ENCODE measurements around the gene ZNF750. TPM values are rescaled to one million over a fixed set of nuclear protein-coding genes. Genes with fewer than 3 reads are reported as not detected.

Gene ZNF750
- total RNA-seq, 1 donor from 2014 or later, result 0.34 TPM

DNA sequence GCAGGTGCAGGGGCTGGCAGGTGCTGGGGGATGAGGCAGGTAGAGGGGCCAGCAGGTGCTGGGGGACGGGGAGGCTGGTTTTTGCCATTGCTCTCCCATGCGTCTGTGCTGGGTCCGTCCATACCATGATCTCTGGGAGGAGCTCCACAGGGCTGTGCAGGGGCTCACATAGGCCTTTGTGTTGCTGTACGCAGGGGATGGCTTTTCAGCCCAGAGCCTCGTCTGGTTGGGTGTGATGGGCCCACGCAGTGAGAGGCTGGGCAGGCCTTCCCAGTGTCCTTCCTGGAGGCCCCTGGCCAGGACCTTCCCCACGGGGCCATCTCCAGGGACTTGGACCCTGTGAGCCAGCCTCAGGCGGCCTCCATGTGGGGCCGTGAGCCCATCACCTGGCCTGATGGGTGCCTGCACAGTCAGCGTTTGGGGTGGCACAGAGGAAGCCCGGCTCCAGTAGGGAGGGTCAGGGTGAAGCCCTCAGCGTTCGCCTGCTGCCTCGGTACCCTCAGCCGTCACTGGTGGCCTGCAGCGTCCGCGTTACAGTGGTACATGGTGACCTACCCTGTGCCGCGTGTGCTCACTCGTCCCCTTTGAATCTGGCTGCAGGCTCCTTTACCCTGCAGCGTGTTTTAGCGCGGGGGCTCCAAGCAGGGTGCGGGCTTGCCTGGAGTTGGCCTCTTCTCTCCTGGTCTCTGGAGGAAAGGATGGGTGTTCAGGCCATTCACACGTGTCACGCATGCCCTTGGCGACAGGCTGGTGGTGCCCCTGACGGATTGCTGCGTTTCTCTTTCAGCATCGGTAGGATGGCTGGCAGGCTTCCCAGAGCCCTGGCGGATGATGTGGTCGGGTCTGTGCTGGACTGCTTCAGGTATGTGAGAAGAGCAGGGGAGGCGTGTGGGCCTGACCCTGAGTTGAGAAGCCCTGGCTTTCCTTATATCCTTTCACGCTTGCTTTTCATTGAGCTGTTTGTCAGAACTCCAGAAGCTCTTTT is 30.6 kb downstream of the ZNF750 start:
- H3K36me3 Mint-ChIP-seq (ENCODE audit: low read depth, unreplicated experiment), result peaks cover 2% of the 10 kb centered on the region
- FAIRE-seq, result no peak
- H3K27ac Mint-ChIP-seq (ENCODE audit: unreplicated experiment), result no peak overlapping the region

DNA sequence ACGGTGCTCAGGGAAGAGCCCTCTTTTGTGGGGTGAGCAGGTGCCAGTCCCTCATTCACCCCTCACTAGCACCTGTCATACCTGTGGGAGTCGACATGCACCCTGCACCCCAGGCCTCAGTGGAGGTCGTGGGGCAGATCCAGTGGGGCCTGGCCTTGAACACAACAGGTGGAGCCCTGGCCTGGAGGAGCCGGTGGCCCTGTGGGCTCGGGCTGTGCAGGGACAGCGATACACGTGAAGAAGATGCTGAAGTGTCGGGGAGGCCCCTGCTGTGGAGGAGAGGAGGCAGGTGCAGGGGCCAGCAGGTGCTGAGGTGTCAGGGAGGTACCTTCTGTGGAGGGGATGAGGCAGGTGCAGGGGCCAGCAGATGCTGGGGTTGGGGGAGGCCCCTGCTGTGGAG is 31.8 kb downstream of the ZNF750 start:
- Histone ChIP-seq H4K20me1 (ENCODE audit: insufficient read depth, low read length) (peaks cover 6% of the 10 kb centered on the region), H3K9ac (ENCODE audit: low read length) (no peak overlapping the region), H3K9me3 (ENCODE audit: insufficient read depth, low read depth, low read length) (no peaks in the 10 kb centered on the region), H3K36me3 (ENCODE audit: insufficient read depth, low read length) (no peaks in the 10 kb centered on the region), H3K4me1 (ENCODE audit: insufficient read depth, low read length) (peaks cover 4% of the 10 kb centered on the region), H3K4me2 (ENCODE audit: low read length) (no peak overlapping the region), H3K27ac (ENCODE audit: low read depth, low read length) (no peak overlapping the region), H2AFZ (ENCODE audit: low read depth, low read length) (no peak overlapping the region), H3K4me3 (ENCODE audit: insufficient read depth, low read depth, low read length) (no peak overlapping the region), H3K79me2 (ENCODE audit: insufficient read depth, low read length) (peaks cover 3% of the 10 kb centered on the region), H3K27me3 (ENCODE audit: insufficient read depth, low read length) (no peaks in the 10 kb centered on the region)
- no peak for FAIRE-seq
- Mint-ChIP-seq H3K36me3 (ENCODE audit: low read depth, unreplicated experiment) (peaks cover under 1% of the 10 kb centered on the region), H3K9me3 (ENCODE audit: unreplicated experiment) (no peaks in the 10 kb centered on the region), H3K27me3 (ENCODE audit: low read depth, unreplicated experiment) (no peaks in the 10 kb centered on the region), H3K4me1 (ENCODE audit: low read depth, unreplicated experiment) (no peaks in the 10 kb centered on the region), H3K4me3 (ENCODE audit: unreplicated experiment) (no peak overlapping the region), H3K27ac (ENCODE audit: unreplicated experiment) (no peak overlapping the region)
- TF ChIP-seq EZH2 (IDR thresholded peaks at IDR 0.05; ENCODE audit: insufficient read depth, low read length), result no peak
- TF ChIP-seq, protein P1, sequence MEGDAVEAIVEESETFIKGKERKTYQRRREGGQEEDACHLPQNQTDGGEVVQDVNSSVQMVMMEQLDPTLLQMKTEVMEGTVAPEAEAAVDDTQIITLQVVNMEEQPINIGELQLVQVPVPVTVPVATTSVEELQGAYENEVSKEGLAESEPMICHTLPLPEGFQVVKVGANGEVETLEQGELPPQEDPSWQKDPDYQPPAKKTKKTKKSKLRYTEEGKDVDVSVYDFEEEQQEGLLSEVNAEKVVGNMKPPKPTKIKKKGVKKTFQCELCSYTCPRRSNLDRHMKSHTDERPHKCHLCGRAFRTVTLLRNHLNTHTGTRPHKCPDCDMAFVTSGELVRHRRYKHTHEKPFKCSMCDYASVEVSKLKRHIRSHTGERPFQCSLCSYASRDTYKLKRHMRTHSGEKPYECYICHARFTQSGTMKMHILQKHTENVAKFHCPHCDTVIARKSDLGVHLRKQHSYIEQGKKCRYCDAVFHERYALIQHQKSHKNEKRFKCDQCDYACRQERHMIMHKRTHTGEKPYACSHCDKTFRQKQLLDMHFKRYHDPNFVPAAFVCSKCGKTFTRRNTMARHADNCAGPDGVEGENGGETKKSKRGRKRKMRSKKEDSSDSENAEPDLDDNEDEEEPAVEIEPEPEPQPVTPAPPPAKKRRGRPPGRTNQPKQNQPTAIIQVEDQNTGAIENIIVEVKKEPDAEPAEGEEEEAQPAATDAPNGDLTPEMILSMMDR (IDR thresholded peaks at IDR 0.05; ENCODE audit: insufficient read depth, low read depth, low read length), result no peak
- no peak for DNase-seq (ENCODE audit: low read depth)

More for the DNA sequence above, 30.6 kb downstream of the ZNF750 start:
- Mint-ChIP-seq H3K4me1 (ENCODE audit: low read depth, unreplicated experiment) (no peaks in the 10 kb centered on the region), H3K27me3 (ENCODE audit: low read depth, unreplicated experiment) (no peaks in the 10 kb centered on the region), H3K4me3 (ENCODE audit: unreplicated experiment) (no peak overlapping the region), H3K9me3 (ENCODE audit: unreplicated experiment) (no peaks in the 10 kb centered on the region)
- Histone ChIP-seq H4K20me1 (ENCODE audit: insufficient read depth, low read length) (no peaks in the 10 kb centered on the region), H3K4me1 (ENCODE audit: insufficient read depth, low read length) (peaks cover 4% of the 10 kb centered on the region), H2AFZ (ENCODE audit: low read depth, low read length) (no peak overlapping the region), H3K4me2 (ENCODE audit: low read length) (no peak overlapping the region), H3K9ac (ENCODE audit: low read length) (no peak overlapping the region), H3K27me3 (ENCODE audit: insufficient read depth, low read length) (no peaks in the 10 kb centered on the region), H3K79me2 (ENCODE audit: insufficient read depth, low read length) (peaks cover 3% of the 10 kb centered on the region), H3K9me3 (ENCODE audit: insufficient read depth, low read depth, low read length) (no peaks in the 10 kb centered on the region), H3K27ac (ENCODE audit: low read depth, low read length) (no peak overlapping the region), H3K36me3 (ENCODE audit: insufficient read depth, low read length) (no peaks in the 10 kb centered on the region), H3K4me3 (ENCODE audit: insufficient read depth, low read depth, low read length) (no peak overlapping the region)
- no peak for TF ChIP-seq EZH2 (IDR thresholded peaks at IDR 0.05; ENCODE audit: insufficient read depth, low read length)
- TF ChIP-seq, protein P1 (IDR thresholded peaks at IDR 0.05; ENCODE audit: insufficient read depth, low read depth, low read length), result no peak
- peak; percentile 32 for DNase-seq (ENCODE audit: low read depth)

DNA sequence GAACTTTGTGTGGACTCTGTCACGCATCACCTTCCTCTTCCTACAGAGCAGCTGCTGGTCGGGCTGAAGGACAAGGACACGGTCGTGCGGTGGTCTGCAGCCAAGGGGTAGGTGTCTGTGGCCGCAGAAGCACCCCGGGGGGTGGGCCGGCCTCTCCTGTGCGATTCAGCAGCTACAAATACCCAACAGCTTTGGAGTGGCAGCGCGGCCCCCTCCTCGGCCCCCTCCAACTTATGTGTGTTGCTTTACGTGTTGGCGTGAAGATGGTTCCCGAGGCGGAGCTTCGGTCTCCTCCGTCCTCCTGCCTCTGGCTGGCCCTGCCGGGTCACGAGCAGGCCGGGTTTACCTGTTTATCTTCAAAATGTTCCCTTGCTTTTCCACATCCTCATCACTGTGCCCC is 32.3 kb downstream of the ZNF750 start:
- H3K4me2 ChIP-seq (ENCODE audit: low read length), result no peak overlapping the region
- H2AFZ ChIP-seq (ENCODE audit: low read depth, low read length), result no peak overlapping the region
- peaks cover 3% of the 10 kb centered on the region for H3K79me2 ChIP-seq (ENCODE audit: insufficient read depth, low read length)
- no peaks in the 10 kb centered on the region for H3K4me1 Mint-ChIP-seq (ENCODE audit: low read depth, unreplicated experiment)
- H3K4me1 ChIP-seq (ENCODE audit: insufficient read depth, low read length), result peaks cover 4% of the 10 kb centered on the region
- DNase-seq (ENCODE audit: low read depth) (no peak), FAIRE-seq (no peak)
- TF ChIP-seq EZH2 (IDR thresholded peaks at IDR 0.05; ENCODE audit: insufficient read depth, low read length), result no peak
- TF ChIP-seq, protein P1 (IDR thresholded peaks at IDR 0.05; ENCODE audit: insufficient read depth, low read depth, low read length), result no peak
- H3K36me3 Mint-ChIP-seq (ENCODE audit: low read depth, unreplicated experiment), result no peaks in the 10 kb centered on the region
- H4K20me1 ChIP-seq (ENCODE audit: insufficient read depth, low read length), result peaks cover 11% of the 10 kb centered on the region
- no peak overlapping the region for H3K9ac ChIP-seq (ENCODE audit: low read length)
- no peaks in the 10 kb centered on the region for H3K36me3 ChIP-seq (ENCODE audit: insufficient read depth, low read length)
- no peaks in the 10 kb centered on the region for H3K9me3 ChIP-seq (ENCODE audit: insufficient read depth, low read depth, low read length)
- no peak overlapping the region for H3K4me3 ChIP-seq (ENCODE audit: insufficient read depth, low read depth, low read length)
- no peaks in the 10 kb centered on the region for H3K27me3 Mint-ChIP-seq (ENCODE audit: low read depth, unreplicated experiment)
- no peak overlapping the region for H3K27ac Mint-ChIP-seq (ENCODE audit: unreplicated experiment)
- H3K27ac ChIP-seq (ENCODE audit: low read depth, low read length), result no peak overlapping the region
- H3K9me3 Mint-ChIP-seq (ENCODE audit: unreplicated experiment), result no peaks in the 10 kb centered on the region
- no peak overlapping the region for H3K4me3 Mint-ChIP-seq (ENCODE audit: unreplicated experiment)
- H3K27me3 ChIP-seq (ENCODE audit: insufficient read depth, low read length), result no peaks in the 10 kb centered on the region
